Measurements from ENCODE around the gene LIMK2.
A peak's percentile ranks its signal among the peaks of the same experiment; 100 is the strongest.
"Not testable (repeated sequence)": the region's sequence is repeated elsewhere in the genome, so short reads cannot be mapped to it uniquely, and the experiment has no call there.

Gene LIMK2

DNA sequence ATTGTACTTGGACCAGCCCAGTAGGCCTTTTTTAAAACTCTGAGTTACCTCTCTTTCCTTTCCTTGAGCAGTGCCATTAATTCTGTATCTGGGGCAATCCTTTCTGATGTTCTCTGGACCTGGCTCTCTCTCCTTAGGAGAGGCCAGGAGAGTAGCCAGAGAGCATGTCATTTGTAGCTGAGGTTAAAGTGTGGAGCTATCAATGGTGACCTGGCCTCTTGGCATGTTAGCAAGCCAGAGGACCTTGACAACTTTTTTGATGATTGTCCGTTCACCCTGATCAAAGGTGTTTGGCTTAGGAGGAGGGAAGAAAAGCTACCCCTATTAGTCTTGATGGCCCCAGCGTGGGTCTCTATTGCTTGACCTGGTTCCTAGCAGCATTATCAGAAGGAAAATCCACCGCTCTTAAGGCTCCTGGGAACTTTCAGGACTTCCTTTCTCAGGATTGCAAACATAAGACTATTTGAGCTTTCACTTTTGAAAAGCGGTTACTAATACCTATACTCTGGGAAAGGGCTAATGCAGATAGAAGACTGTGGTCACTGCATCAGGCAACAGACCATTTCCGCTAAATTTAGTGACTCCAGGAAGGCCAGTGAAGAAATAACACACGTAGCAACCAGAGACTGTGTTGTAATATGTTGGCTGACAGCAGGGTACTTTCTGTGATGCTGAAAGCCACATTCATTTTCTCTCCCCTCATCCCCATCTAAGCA lies 18.2 kb downstream of the LIMK2 start:
- Histone ChIP-seq H3K27ac (ENCODE audit: low read depth, low read length, severe bottlenecking) (peak overlapping the region; percentile 45), H3K4me3 (ENCODE audit: extremely low read depth, insufficient read depth, low read length, poor library complexity, severe bottlenecking) (no peak overlapping the region), H3K4me1 (ENCODE audit: control insufficient read depth, insufficient read depth, low read length, poor library complexity, severe bottlenecking) (peaks cover 32% of the 10 kb centered on the region), H3K9me3 (ENCODE audit: control insufficient read depth, low read length) (no peaks in the 10 kb centered on the region), H3K36me3 (ENCODE audit: control insufficient read depth, insufficient read depth, low read length) (peaks cover 23% of the 10 kb centered on the region)
- 97 to 98% methylated on average over 3 to 4 of the region's 6 CpGs for WGBS, 2 experiments (ENCODE audit: insufficient coverage in 2 of 2)

DNA sequence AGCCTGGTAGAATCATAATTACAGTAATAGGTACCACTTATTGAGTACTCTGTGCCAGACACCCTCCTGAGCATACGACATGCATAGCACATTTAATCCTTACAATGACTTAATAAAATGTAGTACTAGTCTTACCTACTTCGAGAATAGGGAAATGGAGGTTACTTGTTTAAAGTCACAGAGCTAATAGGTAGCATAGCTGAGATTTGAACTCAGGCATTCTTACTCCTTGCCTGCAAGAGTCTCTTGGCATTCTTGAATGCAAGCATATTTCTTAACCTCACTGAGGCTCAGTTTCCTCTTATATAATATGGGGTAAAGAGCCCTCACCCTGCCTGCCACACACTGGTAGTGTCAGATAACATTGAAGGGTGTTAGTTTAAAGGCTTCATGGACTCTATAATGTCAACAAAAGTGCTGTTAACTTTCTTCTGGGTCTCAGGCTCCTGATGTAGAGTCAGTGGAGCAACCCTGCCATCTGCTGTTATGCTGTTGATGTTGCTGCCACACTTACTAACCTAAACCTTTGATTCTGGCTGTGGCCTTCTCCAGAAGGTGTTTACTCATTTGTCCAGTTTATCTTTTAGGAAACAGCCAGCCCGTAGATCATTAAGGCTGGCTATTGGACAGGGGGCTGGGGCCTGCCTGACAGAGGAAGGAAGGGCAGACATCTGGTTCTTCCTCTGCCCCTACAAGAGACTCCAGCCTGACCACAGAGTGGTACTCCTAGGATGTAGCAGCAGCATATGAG lies 18.9 kb downstream of the LIMK2 start:
- peaks cover 33% of the 10 kb centered on the region for H3K4me1 ChIP-seq (ENCODE audit: control insufficient read depth, insufficient read depth, low read length, poor library complexity, severe bottlenecking)
- H3K4me3 ChIP-seq (ENCODE audit: extremely low read depth, insufficient read depth, low read length, poor library complexity, severe bottlenecking): no peak overlapping the region
- no peaks in the 10 kb centered on the region for H3K9me3 ChIP-seq (ENCODE audit: control insufficient read depth, low read length)
- peak overlapping the region; percentile 45 for H3K27ac ChIP-seq (ENCODE audit: low read depth, low read length, severe bottlenecking)
- WGBS, 2 experiments (ENCODE audit: insufficient coverage in 2 of 2): 36% methylated on average over 1 of the region's 3 CpGs; no CpG with 5 or more reads in 1 of the 2 experiments
- H3K36me3 ChIP-seq (ENCODE audit: control insufficient read depth, insufficient read depth, low read length): peaks cover 18% of the 10 kb centered on the region

DNA sequence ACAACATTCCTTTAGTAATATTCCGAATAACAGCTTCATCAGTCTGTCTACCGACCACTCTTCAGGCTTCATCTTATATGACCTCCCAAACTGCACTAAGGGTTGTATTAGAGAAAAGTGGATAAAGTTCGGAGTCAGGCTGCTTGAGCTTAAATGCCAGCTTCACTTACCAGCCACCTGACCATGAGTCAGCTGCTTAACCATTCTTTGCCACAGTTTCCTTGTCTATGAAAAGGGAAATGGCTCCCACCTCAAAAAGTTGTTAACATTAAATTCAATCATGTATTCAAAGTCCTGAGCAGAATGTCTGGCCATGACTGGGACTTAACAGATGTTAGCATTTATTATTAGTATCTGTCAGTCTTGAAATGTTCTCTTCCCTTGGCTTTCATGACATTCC lies 20.9 kb downstream of the LIMK2 start:
- Histone ChIP-seq H3K36me3 (ENCODE audit: control insufficient read depth, insufficient read depth, low read length) (peaks cover 6% of the 10 kb centered on the region), H3K4me1 (ENCODE audit: control insufficient read depth, insufficient read depth, low read length, poor library complexity, severe bottlenecking) (peaks cover 36% of the 10 kb centered on the region), H3K27ac (ENCODE audit: low read depth, low read length, severe bottlenecking) (no peak overlapping the region), H3K4me3 (ENCODE audit: extremely low read depth, insufficient read depth, low read length, poor library complexity, severe bottlenecking) (no peak overlapping the region), H3K9me3 (ENCODE audit: control insufficient read depth, low read length) (no peaks in the 10 kb centered on the region)
- 100% methylated on average over 1 of the region's 3 CpGs; no CpG with 5 or more reads in 1 of the 2 experiments for WGBS, 2 experiments (ENCODE audit: insufficient coverage in 2 of 2)

DNA sequence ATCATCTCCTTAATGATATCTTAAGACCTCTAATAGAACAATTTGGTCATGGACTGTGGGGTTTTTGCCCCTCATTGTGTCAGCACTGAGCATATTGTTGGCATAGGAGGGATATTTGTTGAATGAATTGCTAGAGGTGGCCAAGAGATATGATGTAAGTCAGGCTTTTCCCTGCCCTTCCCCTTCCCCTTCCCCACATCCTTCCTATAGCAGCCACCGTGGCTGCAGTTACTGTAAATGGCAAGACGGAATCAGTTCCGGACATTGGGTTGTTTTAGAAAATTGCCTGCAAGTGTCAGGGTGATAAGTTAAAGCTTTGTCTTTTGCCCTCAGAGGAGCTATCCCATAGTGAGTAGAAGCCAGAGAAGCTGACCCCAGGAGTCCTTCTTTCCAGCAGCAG lies 23.0 kb downstream of the LIMK2 start:
- Histone ChIP-seq H3K27ac (ENCODE audit: low read depth, low read length, severe bottlenecking) (peak overlapping the region; percentile 6), H3K4me3 (ENCODE audit: extremely low read depth, insufficient read depth, low read length, poor library complexity, severe bottlenecking) (no peak overlapping the region), H3K36me3 (ENCODE audit: control insufficient read depth, insufficient read depth, low read length) (peaks cover 14% of the 10 kb centered on the region), H3K9me3 (ENCODE audit: control insufficient read depth, low read length) (no peaks in the 10 kb centered on the region), H3K4me1 (ENCODE audit: control insufficient read depth, insufficient read depth, low read length, poor library complexity, severe bottlenecking) (peaks cover 43% of the 10 kb centered on the region)
- WGBS, 2 experiments (ENCODE audit: insufficient coverage in 2 of 2): 67 to 72% methylated on average over 1 to 2 of the region's 3 CpGs

DNA sequence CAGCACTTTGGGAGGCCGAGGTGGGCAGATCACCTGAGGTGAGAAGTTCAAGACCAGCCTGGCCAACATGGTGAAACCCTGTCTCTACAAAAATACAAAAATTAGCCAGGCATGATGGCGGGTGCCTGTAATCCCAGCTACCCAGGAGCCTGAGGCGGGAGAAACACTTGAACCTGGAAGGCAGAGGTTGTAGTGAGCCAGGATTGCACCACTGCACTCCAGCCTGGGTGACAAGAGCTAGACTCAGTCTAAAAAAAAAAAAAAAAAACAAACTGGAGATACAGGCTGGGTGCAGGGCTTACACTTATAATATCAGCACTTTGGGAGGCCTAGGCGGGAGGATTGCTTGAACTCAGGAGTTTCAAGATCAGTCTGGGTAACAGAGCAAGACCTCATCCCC lies 23.9 kb downstream of the LIMK2 start:
- not testable (repeated sequence) for H3K9me3 ChIP-seq (ENCODE audit: control insufficient read depth, low read length); H3K27ac ChIP-seq (ENCODE audit: low read depth, low read length, severe bottlenecking); H3K4me3 ChIP-seq (ENCODE audit: extremely low read depth, insufficient read depth, low read length, poor library complexity, severe bottlenecking)
- peaks cover 14% of the 10 kb centered on the region for H3K36me3 ChIP-seq (ENCODE audit: control insufficient read depth, insufficient read depth, low read length)
- H3K4me1 ChIP-seq (ENCODE audit: control insufficient read depth, insufficient read depth, low read length, poor library complexity, severe bottlenecking): peaks cover 42% of the 10 kb centered on the region
- WGBS, 2 experiments (ENCODE audit: insufficient coverage in 2 of 2): 96 to 100% methylated on average over 3 to 4 of the region's 4 CpGs

DNA sequence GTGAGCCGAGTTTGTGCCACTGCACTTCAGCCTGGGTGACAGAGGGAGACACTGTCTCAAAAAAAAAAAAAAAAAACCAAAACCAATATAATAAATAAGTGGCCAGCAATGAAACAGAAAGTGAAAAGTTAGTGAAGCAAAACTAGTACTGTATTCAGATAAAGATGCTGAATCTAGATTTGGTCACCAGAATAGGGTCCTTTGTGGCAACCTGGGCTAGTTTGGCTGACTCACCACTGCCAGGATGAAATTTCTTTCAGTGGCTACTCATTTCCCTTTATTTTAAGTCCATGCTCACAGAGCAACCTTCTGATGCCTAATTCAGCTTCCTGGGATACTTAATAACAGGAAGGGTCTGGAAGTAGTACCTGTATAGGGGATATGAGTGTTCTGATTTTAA lies 26.0 kb downstream of the LIMK2 start:
- no CpG with 5 or more reads among the region's 1 CpG for WGBS, 2 experiments (ENCODE audit: insufficient coverage in 2 of 2)
- H3K27ac ChIP-seq (ENCODE audit: low read depth, low read length, severe bottlenecking): no peak overlapping the region
- H3K9me3 ChIP-seq (ENCODE audit: control insufficient read depth, low read length): no peaks in the 10 kb centered on the region
- H3K4me1 ChIP-seq (ENCODE audit: control insufficient read depth, insufficient read depth, low read length, poor library complexity, severe bottlenecking): peaks cover 56% of the 10 kb centered on the region
- no peak overlapping the region for H3K4me3 ChIP-seq (ENCODE audit: extremely low read depth, insufficient read depth, low read length, poor library complexity, severe bottlenecking)
- H3K36me3 ChIP-seq (ENCODE audit: control insufficient read depth, insufficient read depth, low read length): peaks cover 9% of the 10 kb centered on the region

DNA sequence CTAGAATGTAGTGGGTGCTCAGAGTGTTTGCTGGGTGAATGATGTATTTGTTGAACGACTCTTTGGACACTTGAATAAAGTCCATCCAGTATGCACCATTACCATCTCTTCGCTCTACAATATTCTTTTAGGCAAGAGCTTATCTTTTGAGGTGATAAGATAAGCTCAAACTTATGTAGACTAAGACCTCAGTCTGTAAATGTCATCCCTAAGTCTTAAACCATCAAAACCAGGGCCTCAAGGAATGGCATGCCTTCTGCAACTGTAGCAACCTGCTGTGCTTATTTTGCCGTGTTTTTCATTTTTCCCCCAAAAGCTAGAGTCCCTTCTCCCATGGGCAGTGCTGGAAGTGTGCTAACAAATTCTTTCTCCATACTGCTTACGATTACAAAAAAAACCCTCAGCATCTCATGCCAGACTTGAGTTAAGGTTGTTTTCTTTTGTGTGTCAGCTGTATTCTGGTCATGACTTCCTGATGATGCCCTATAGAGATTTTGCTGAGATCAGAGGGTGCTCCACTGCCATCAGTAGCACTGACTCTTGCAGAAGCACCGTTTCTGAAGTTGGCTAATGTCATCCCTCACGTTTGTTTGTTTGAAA lies 27.8 kb downstream of the LIMK2 start:
- H3K36me3 ChIP-seq (ENCODE audit: control insufficient read depth, insufficient read depth, low read length): peaks cover 9% of the 10 kb centered on the region
- H3K4me3 ChIP-seq (ENCODE audit: extremely low read depth, insufficient read depth, low read length, poor library complexity, severe bottlenecking): no peak overlapping the region
- 82 to 97% methylated on average over 2 to 3 of the region's 6 CpGs for WGBS, 2 experiments (ENCODE audit: insufficient coverage in 2 of 2)
- no peaks in the 10 kb centered on the region for H3K9me3 ChIP-seq (ENCODE audit: control insufficient read depth, low read length)
- H3K27ac ChIP-seq (ENCODE audit: low read depth, low read length, severe bottlenecking): peak overlapping the region; percentile 36
- H3K4me1 ChIP-seq (ENCODE audit: control insufficient read depth, insufficient read depth, low read length, poor library complexity, severe bottlenecking): peaks cover 71% of the 10 kb centered on the region

DNA sequence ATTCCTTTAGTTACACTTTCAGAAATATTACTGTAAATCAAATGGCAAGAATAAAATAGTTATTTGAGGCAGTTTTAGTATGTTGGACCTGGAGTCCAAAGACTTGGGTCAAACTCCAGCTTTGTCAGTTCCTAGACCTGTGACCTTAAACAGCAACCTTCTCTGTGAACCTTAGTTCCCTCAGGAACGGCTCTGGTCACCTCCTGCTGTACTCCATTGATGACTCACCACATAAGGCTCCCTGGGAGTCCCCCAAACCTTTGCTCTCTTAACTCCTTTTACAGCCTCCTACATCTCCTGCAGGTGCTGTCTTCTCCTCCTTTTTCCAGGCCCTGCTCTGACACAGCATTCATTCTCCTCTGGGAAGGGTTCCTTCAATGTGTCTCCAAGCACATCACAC lies 29.1 kb downstream of the LIMK2 start:
- Histone ChIP-seq H3K27ac (ENCODE audit: low read depth, low read length, severe bottlenecking) (peak overlapping the region; percentile 75), H3K4me1 (ENCODE audit: control insufficient read depth, insufficient read depth, low read length, poor library complexity, severe bottlenecking) (peaks cover 77% of the 10 kb centered on the region), H3K36me3 (ENCODE audit: control insufficient read depth, insufficient read depth, low read length) (peaks cover 9% of the 10 kb centered on the region), H3K9me3 (ENCODE audit: control insufficient read depth, low read length) (no peaks in the 10 kb centered on the region), H3K4me3 (ENCODE audit: extremely low read depth, insufficient read depth, low read length, poor library complexity, severe bottlenecking) (no peak overlapping the region)
- 17 to 65% methylated on average over 1 of the region's 1 CpG for WGBS, 2 experiments (ENCODE audit: insufficient coverage in 2 of 2)

DNA sequence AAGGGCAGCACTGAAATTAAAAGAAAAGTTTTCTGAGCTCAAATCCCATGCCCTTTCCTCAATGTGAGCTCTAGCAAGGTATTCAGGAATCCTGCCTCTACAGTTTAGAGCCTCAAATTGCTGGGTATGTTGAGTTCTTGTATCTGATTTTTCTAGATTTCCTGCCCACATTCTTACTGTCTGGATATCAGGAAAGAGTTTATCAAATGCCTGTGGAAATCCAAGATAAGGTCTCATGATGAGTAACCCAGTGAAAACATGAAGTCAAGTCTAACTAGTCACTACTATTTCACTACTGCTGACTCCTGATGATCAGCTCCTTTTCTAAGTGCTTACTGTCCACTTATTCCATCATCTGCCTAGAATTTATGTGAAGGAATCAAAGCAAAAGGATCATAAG lies 29.8 kb downstream of the LIMK2 start:
- peak overlapping the region; percentile 75 for H3K27ac ChIP-seq (ENCODE audit: low read depth, low read length, severe bottlenecking)
- no peak overlapping the region for H3K4me3 ChIP-seq (ENCODE audit: extremely low read depth, insufficient read depth, low read length, poor library complexity, severe bottlenecking)
- peaks cover 9% of the 10 kb centered on the region for H3K36me3 ChIP-seq (ENCODE audit: control insufficient read depth, insufficient read depth, low read length)
- H3K4me1 ChIP-seq (ENCODE audit: control insufficient read depth, insufficient read depth, low read length, poor library complexity, severe bottlenecking): peaks cover 82% of the 10 kb centered on the region
- no peaks in the 10 kb centered on the region for H3K9me3 ChIP-seq (ENCODE audit: control insufficient read depth, low read length)

DNA sequence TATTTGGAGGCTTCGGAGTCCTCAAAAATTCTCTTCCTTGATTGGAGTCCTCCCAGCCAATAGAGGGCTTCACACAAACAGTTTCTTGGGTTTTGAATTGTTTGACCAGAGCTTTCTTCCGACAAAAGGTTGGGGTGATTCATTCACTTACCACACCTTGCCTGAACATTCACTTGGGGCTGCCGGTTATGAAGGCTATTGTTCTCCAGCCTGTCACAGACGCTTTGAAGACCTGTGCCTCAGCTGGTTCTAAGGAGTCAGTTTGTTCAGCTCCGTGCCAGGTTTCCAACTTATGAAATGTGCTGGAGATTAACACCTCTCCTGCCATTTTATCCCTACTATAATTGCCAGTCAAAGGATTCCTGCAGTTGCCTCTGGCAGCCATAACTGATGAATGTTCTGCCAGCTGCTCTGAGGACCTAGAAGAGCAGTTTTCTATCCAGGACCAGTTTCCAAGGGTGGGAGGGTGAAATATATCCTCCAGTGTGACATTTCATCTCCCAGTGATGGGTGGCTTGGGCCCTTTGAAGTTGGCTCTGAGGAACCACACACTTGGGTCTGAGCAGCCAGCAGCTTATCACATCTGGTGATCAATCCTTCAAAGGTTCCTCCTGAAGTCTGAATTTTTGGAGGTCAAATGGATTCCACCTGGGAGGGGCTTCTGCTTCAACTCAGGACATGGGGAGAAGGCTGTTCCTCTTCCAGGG lies 31.4 kb downstream of the LIMK2 start:
- Histone ChIP-seq H3K4me3 (ENCODE audit: extremely low read depth, insufficient read depth, low read length, poor library complexity, severe bottlenecking) (no peak overlapping the region), H3K36me3 (ENCODE audit: control insufficient read depth, insufficient read depth, low read length) (peaks cover 3% of the 10 kb centered on the region), H3K27ac (ENCODE audit: low read depth, low read length, severe bottlenecking) (peak overlapping the region; percentile 99), H3K9me3 (ENCODE audit: control insufficient read depth, low read length) (no peaks in the 10 kb centered on the region), H3K4me1 (ENCODE audit: control insufficient read depth, insufficient read depth, low read length, poor library complexity, severe bottlenecking) (peaks cover 83% of the 10 kb centered on the region)
- 80 to 93% methylated on average over 4 of the region's 5 CpGs for WGBS, 2 experiments (ENCODE audit: insufficient coverage in 2 of 2)

Data from mesodermal cell (in vitro differentiated cells).